GM18873 (cell line): ENCODE results near the gene PLEKHM3.

Experiments
- ATAC-seq: cut with Tn5 transposase; IDR thresholded peaks from one replicate; pipeline ENCODE4 v1.9.1; 2021; ENCODE audit warnings: mild to moderate bottlenecking, moderate library complexity, moderate number of reproducible peaks; ENCODE audit not compliant: unreplicated experiment, low FRiP score

The PLEKHM3 gene

DNA sequence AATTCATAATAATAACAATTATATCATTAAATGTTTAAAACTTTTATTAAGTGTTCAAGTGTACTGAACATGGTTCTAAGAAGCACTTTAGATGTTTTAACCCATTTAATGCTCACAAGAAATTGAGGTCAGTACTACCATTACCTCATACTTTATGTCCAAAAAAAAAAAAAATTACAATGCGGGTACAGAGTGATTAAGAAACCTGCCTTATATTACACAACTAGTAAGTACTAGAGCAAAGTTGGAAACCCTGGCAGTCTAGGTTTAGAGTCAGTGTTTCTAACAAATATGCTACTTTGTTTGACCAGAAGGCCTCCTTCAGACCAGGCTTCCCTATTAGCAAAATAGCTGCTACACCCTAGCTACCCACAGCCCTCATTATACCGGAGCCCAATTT lies 28.5 kb downstream of the PLEKHM3 start:
- ATAC-seq, result no peak

GRCh38 chr2:207995887-207996286 lies 29.4 kb downstream of the PLEKHM3 start:
- no peak for ATAC-seq

DNA sequence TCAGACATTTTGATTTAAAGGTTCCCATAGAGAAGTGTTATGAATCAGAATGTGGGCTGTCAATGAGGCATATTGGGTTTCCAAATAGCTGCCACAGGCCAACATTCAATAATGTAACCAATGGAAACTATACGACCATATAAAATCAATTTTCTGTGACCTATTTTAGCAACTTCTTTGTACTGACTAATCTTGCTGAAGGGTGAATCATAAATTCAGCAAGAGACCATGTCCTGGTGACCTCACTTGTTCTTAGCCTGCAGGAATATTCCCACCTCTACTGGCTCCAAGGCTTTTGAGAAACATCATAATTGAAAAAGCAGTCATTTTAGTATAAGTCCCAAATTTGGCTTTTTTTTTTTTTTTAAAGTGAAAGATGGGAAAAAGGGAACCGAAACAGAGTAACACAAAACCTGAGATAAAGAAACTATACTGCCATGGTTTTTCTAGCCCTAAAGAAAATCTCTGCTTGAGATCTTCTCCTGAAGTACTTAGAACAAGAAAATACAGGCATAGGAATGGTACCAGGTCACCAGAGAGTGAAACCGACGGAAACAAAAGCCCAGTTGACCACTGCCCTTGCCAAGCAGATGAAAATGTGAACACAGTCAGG lies 32.1 kb downstream of the PLEKHM3 start:
- no peak for ATAC-seq

GRCh38 chr2:207991944-207992343 lies 33.4 kb downstream of the PLEKHM3 start:
- ATAC-seq, result no peak

DNA sequence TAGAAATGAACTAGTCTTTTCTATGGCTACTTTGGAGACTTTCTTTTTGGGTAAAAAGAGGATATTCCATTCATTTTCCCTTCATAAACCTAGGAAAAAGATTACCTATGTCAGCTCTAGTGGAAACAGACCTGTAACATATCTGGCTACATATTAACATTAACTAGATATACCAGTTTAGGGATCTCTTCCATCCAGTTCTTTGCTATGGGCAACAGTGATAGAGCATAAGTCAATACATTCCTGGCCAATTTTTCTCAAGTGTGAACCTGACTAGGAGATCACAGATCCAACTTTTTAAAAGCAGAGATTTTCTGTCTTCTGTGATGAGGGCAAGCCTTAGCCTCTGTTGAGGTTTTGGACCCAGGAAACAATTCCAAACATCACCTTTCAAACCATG lies 34.5 kb downstream of the PLEKHM3 start:
- no peak for ATAC-seq

DNA sequence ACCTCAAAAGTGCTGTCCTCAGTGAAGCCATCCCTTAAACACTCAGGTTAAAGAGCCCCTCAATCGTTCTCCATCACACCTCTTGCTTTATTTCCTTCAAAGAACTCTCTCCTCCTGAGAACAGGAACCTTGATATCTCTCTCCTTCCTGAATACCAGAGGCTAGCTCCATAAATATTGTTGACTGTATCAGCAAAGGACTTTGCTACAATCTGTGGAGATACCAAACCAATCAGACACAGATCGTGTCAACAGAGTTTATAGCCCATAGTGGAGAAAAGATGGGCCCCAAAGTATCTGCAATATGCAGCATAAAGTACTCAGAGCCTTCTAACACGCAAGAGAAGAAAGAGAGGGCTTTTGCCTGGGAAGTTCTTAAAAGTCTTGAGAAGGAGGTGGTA lies 36.4 kb downstream of the PLEKHM3 start:
- no peak for ATAC-seq

DNA sequence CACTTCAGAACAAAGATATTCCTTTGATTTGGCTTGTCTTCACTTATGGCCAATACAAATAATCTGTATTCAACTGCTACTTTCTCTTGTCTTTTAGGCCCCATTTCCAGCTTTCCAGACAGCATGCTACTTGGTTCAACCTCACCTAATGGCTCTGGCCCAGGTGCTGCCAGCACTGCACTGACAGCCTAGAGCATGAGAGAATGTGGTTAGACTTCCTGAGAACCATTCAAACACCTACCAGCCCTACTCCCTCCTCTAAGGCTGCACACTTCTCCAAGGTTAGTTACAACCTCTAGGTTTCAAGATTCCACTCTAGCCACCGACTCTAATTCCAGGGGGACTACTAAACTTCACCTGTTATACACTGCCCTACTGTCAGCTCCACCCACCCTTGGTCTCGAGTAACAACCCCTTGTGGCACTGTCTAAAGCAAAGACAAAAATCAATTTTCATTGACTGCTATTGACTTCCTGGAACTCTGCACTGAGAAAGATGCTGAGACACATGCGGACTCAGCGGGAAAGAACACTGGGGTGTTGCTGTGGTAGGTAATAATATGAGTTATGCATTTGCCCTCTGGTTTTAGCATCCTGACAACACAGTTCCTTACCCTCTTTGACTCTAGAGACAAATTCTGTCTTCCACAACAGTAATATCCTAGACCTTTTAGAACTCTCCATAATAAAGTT lies 38.2 kb downstream of the PLEKHM3 start:
- ATAC-seq, result no peak

DNA sequence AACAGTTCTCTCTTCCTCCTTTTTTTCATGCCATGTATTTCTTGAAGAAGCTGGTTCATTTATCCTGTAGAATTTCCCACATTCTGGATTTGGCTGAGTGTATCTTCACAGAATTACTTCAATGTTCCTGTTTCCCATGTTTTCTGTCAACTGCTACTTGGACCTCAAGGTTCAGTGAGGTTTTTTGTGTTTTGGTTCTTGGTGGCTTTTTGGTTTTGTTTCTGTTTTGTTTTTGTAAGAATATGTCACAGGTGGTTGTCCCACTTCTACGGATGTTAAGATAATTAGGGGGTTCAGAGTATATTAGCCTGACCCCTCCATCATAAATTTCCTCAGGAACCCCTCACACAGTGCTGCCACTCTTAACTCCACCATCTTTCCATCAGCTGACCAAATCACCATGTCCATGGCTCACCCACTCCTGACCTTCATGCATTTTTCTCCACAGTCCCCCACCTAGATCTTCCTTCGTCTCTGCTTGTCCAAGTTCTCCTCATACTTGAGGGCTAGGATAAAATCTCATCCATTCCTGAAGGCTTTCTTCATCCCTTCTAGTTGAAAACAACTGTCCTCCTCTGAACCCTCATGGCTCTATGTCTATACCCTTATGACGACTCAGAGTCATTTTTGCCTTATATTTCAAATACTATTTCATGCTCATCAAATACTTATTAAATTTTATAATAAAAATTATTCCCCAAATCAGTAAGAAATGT lies 40.4 kb downstream of the PLEKHM3 start:
- ATAC-seq, result no peak

- peak; percentile 72 for ATAC-seq
These were observed 41.7 kb downstream of the PLEKHM3 start for GRCh38 chr2:207983641-207984042.

GRCh38 chr2:207978177-207978948 lies 47.0 kb downstream of the PLEKHM3 start:
- no peak for ATAC-seq

- no peak for ATAC-seq
These were observed 49.4 kb downstream of the PLEKHM3 start for GRCh38 chr2:207975921-207976320.

GRCh38 chr2:207974216-207974605 lies 51.1 kb downstream of the PLEKHM3 start:
- ATAC-seq, result no peak

DNA sequence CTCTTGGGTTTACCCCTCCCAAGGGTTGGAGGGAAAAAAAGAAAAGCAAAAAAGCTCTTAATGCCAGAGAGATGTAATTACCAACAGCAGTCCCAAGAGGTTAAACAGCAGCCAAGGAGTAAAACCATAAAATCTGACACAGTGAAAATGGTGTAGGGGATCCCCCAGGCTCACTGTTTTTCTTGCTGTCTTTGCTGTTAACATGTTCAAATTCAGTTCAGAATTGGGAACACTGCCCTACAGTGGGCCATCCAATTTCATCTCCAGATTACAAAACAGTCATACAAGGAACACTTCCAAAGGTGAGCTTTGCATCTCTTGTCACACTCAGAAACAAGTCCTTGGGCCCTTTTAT lies 54.5 kb downstream of the PLEKHM3 start:
- ATAC-seq, result no peak

DNA sequence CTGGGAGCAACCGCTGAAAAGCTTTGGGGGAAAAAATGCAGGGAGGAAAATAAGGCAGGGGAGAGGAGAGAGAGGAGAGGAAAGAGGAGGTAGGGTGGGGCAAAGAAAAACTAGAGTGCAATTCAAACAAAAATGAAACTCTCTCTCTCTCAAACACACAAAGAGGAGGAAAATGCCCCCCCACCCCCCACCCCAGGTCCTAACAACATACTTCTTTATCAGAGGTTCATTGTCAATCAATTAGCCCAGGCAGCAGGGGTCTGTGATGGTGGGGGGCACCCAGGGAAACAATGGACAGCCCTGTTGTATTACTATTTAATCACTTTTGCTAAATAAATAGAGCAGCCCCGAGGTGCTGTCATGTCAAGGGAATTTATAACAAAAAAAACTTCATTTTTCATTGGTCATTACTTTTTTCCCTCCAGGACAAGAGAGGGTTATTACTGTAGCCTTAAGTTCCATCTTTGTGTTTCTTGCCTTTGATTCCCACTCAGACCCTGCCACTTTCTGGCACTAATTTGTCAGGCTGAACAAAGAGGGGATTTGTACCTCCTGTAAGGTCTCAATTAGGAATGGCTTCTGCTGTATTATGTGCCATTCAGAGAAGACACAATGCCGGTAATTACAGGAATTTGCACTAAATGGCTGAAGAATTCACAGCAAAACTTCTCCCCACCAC lies 55.0 kb downstream of the PLEKHM3 start:
- no peak for ATAC-seq

- ATAC-seq, result no peak
These were observed 56.1 kb downstream of the PLEKHM3 start for GRCh38 chr2:207969249-207969648.

DNA sequence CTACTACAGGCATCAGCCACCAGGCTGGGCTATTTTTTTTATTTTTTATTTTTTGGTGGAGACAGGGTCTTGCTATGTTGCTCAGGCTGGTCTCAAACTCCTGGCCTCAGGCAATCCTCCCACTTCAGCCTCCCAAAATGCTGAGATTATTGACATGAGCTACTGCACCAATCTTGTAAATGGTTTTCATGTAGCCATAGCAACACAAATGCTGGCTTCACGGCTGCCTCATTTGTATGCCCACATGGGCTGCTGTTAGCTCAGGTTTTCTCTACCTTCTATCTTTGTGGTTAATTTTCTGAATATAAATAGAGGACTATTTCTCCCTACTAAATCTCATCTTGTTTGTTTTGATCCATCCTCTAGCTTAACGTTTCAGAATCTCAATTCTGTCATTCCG lies 58.2 kb downstream of the PLEKHM3 start:
- no peak for ATAC-seq

- ATAC-seq, result no peak
These were observed 64.4 kb downstream of the PLEKHM3 start for GRCh38 chr2:207960911-207961310.

- no peak for ATAC-seq
These were observed 65.2 kb downstream of the PLEKHM3 start for GRCh38 chr2:207960090-207960489.

DNA sequence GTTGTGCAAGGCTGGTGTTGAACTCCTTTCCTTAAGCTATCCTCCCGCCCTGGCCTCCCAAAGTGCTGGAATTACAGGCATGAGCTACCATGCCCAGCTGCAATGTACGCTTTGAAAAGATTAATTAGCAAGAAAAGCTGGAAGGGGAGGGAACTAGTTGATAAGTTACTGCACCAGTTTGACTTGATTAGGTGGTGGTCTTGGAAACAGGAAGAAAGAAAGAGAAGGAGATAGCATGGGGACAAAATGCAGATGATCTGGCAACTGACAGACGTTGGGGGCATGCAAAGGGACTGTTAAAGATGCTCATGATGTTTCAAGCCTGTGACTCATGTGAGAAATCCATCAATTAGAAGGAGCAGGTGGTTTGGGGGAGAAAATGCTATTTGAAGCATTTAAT lies 68.6 kb downstream of the PLEKHM3 start:
- ATAC-seq, result no peak

DNA sequence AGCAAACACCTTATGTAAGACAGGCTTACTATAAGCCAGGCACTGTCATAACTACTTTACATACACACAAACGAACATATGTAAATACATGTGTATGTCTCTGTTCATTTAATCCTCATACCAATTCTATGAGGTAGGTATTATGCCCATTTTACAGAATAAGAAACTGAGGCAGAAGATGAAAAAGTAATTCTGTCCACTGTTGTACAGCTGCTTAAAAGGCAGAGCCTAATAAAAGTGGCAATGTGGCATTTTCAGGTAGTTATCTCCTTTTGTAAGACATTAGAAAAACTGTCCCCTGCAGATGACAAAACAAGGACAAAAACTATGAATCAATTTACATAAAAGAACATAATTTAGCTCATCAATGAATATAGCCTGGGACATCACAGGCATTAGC lies 69.9 kb downstream of the PLEKHM3 start:
- ATAC-seq, result no peak

- ATAC-seq, result no peak
These were observed 72.0 kb downstream of the PLEKHM3 start for GRCh38 chr2:207953354-207953753.
